ENCODE results near the gene SHD.
"Not testable (repeated sequence)": the region's sequence is repeated elsewhere in the genome, so short reads cannot be mapped to it uniquely, and the experiment has no call there.

Gene SHD

GRCh38 chr19:4267101-4267900 is 11.8 kb upstream of the SHD start:
- DNase-seq (ENCODE audit: low read depth): peak; percentile 41

- no peak for DNase-seq (ENCODE audit: low read depth)
These were observed 10.9 kb upstream of the SHD start for GRCh38 chr19:4267901-4268815.

- DNase-seq (ENCODE audit: low read depth): no peak
These were observed 10.1 kb upstream of the SHD start for GRCh38 chr19:4268816-4269430.

- no peak for DNase-seq (ENCODE audit: low read depth)
These were observed 6.2 kb upstream of the SHD start for GRCh38 chr19:4272894-4273293.

- DNase-seq (ENCODE audit: low read depth): not testable (repeated sequence)
These were observed 4.8 kb upstream of the SHD start for GRCh38 chr19:4274321-4274686.

GRCh38 chr19:4277191-4277696 is 1.8 kb upstream of the SHD start:
- DNase-seq (ENCODE audit: low read depth): no peak

GRCh38 chr19:4278010-4278409 is 1.1 kb upstream of the SHD start:
- no peak for DNase-seq (ENCODE audit: low read depth)

GRCh38 chr19:4279267-4279529 is 132 bp downstream of the SHD start:
- DNase-seq (ENCODE audit: low read depth): no peak

- no peak for DNase-seq (ENCODE audit: low read depth)
These were observed 710 bp downstream of the SHD start for GRCh38 chr19:4279530-4280422.

- no peak for DNase-seq (ENCODE audit: low read depth)
These were observed 5.3 kb downstream of the SHD start for GRCh38 chr19:4284176-4284958.

GRCh38 chr19:4284974-4285373 is 5.9 kb downstream of the SHD start:
- DNase-seq (ENCODE audit: low read depth): no peak

GRCh38 chr19:4286141-4286540 is 7.1 kb downstream of the SHD start:
- not testable (repeated sequence) for DNase-seq (ENCODE audit: low read depth)

GRCh38 chr19:4288091-4288777 is 9.2 kb downstream of the SHD start:
- no peak for DNase-seq (ENCODE audit: low read depth)

GRCh38 chr19:4291184-4291732 is 12.2 kb downstream of the SHD start:
- DNase-seq (ENCODE audit: low read depth): no peak

- DNase-seq (ENCODE audit: low read depth): no peak
These were observed 13.4 kb downstream of the SHD start for GRCh38 chr19:4292515-4292914.

- no peak for DNase-seq (ENCODE audit: low read depth)
These were observed 15.3 kb downstream of the SHD start for GRCh38 chr19:4294389-4294788.

GRCh38 chr19:4295972-4296771 is 17.1 kb downstream of the SHD start:
- no peak for DNase-seq (ENCODE audit: low read depth)

- DNase-seq (ENCODE audit: low read depth): no peak
These were observed 19.1 kb downstream of the SHD start for GRCh38 chr19:4297901-4298809.

All from stimulated activated CD8-positive, alpha-beta memory T cell treated with anti-CD3 and anti-CD28 coated beads, Interleukin-7, amount 100 ng/mL, for 24 hours (primary cell).